ENCODE measurements around the gene GATA3.

GRCh38 chr10:8069627-8070026 is 15.1 kb downstream of the GATA3 start:
- no peak for TF ChIP-seq CTCF (IDR thresholded peaks at IDR 0.05)
- no peak for TF ChIP-seq POLR2A (IDR thresholded peaks at IDR 0.05)

Data from esophagus squamous epithelium (tissue), 4 donors.